ENCODE measurements around the gene KCNH6. TPM values are rescaled to one million over a fixed set of nuclear protein-coding genes. Genes with fewer than 3 reads are reported as not detected.

KCNH6 gene
- total RNA-seq, 3 donors from 2014 or later (not counting 1 experiment from before 2014, with no cell fraction given), result not detected

GRCh38 chr17:63490329-63490728 lies 32.8 kb upstream of the KCNH6 start:
- no peak for DNase-seq
- TF ChIP-seq, protein P1, sequence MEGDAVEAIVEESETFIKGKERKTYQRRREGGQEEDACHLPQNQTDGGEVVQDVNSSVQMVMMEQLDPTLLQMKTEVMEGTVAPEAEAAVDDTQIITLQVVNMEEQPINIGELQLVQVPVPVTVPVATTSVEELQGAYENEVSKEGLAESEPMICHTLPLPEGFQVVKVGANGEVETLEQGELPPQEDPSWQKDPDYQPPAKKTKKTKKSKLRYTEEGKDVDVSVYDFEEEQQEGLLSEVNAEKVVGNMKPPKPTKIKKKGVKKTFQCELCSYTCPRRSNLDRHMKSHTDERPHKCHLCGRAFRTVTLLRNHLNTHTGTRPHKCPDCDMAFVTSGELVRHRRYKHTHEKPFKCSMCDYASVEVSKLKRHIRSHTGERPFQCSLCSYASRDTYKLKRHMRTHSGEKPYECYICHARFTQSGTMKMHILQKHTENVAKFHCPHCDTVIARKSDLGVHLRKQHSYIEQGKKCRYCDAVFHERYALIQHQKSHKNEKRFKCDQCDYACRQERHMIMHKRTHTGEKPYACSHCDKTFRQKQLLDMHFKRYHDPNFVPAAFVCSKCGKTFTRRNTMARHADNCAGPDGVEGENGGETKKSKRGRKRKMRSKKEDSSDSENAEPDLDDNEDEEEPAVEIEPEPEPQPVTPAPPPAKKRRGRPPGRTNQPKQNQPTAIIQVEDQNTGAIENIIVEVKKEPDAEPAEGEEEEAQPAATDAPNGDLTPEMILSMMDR (IDR thresholded peaks at IDR 0.05), result no peak
- Histone ChIP-seq H3K9me3 (ENCODE audit: control insufficient read depth, insufficient read depth, low read length) (no peaks in the 10 kb centered on the region), H3K4me1 (ENCODE audit: control insufficient read depth, insufficient read depth, low read length) (no peaks in the 10 kb centered on the region), H3K36me3 (ENCODE audit: control insufficient read depth, insufficient read depth, low read length) (no peaks in the 10 kb centered on the region), H3K4me3 (ENCODE audit: low read length) (no peak overlapping the region), H3K27ac (ENCODE audit: low read length) (no peak overlapping the region), H3K27me3 (ENCODE audit: control insufficient read depth, insufficient read depth, low read length) (no peaks in the 10 kb centered on the region)
- H3K4me3 Mint-ChIP-seq, result no peak overlapping the region
- no peak for ATAC-seq
- no peaks in the 10 kb centered on the region for H3K27me3 Mint-ChIP-seq (ENCODE audit: low read depth in 2 of 2)
- H3K9me3 Mint-ChIP-seq, result no peaks in the 10 kb centered on the region
- 80% methylated on average over 10 of the region's 10 CpGs for WGBS (ENCODE audit: insufficient coverage)
- no peaks in the 10 kb centered on the region for H3K4me1 Mint-ChIP-seq
- H3K36me3 Mint-ChIP-seq, result no peaks in the 10 kb centered on the region
- no peak overlapping the region for H3K27ac Mint-ChIP-seq
- intact Hi-C loops (cut with micrococcal nuclease), result no loop called here

- WGBS (ENCODE audit: insufficient coverage), result 92% methylated on average over 22 of the region's 22 CpGs
- Mint-ChIP-seq H3K27ac (no peak overlapping the region), H3K4me1 (no peaks in the 10 kb centered on the region), H3K9me3 (no peaks in the 10 kb centered on the region), H3K27me3 (ENCODE audit: low read depth in 2 of 2) (no peaks in the 10 kb centered on the region), H3K36me3 (no peaks in the 10 kb centered on the region), H3K4me3 (no peak overlapping the region)
- intact Hi-C loops (cut with micrococcal nuclease), result no loop called here
- TF ChIP-seq, protein P1 (IDR thresholded peaks at IDR 0.05), result no peak
- H3K9me3 ChIP-seq (ENCODE audit: control insufficient read depth, insufficient read depth, low read length), result no peaks in the 10 kb centered on the region
- no peaks in the 10 kb centered on the region for H3K4me1 ChIP-seq (ENCODE audit: control insufficient read depth, insufficient read depth, low read length)
- no peak overlapping the region for H3K27ac ChIP-seq (ENCODE audit: low read length)
- DNase-seq, result no peak
- H3K36me3 ChIP-seq (ENCODE audit: control insufficient read depth, insufficient read depth, low read length), result no peaks in the 10 kb centered on the region
- H3K27me3 ChIP-seq (ENCODE audit: control insufficient read depth, insufficient read depth, low read length), result no peaks in the 10 kb centered on the region
- no peak for ATAC-seq
- no peak overlapping the region for H3K4me3 ChIP-seq (ENCODE audit: low read length)
Measured at GRCh38 chr17:63490858-63491400, 32.2 kb upstream of the KCNH6 start.

- no peaks in the 10 kb centered on the region for H3K9me3 ChIP-seq (ENCODE audit: control insufficient read depth, insufficient read depth, low read length)
Measured at GRCh38 chr17:63491413-63491812, 31.7 kb upstream of the KCNH6 start.

More at GRCh38 chr17:63491413-63491812, 31.7 kb upstream of the KCNH6 start:
- no peaks in the 10 kb centered on the region for H3K9me3 Mint-ChIP-seq
- no peak overlapping the region for H3K4me3 Mint-ChIP-seq
- Histone ChIP-seq H3K27me3 (ENCODE audit: control insufficient read depth, insufficient read depth, low read length) (no peaks in the 10 kb centered on the region), H3K27ac (ENCODE audit: low read length) (no peak overlapping the region), H3K4me3 (ENCODE audit: low read length) (no peak overlapping the region), H3K36me3 (ENCODE audit: control insufficient read depth, insufficient read depth, low read length) (no peaks in the 10 kb centered on the region), H3K4me1 (ENCODE audit: control insufficient read depth, insufficient read depth, low read length) (no peaks in the 10 kb centered on the region)
- ATAC-seq, result no peak
- TF ChIP-seq, protein P1 (IDR thresholded peaks at IDR 0.05), result no peak
- 88% methylated on average over 8 of the region's 8 CpGs for WGBS (ENCODE audit: insufficient coverage)
- intact Hi-C loops (cut with micrococcal nuclease), result no loop called here
- no peaks in the 10 kb centered on the region for H3K27me3 Mint-ChIP-seq (ENCODE audit: low read depth in 2 of 2)
- no peak overlapping the region for H3K27ac Mint-ChIP-seq
- H3K36me3 Mint-ChIP-seq, result no peaks in the 10 kb centered on the region
- no peaks in the 10 kb centered on the region for H3K4me1 Mint-ChIP-seq
- DNase-seq, result no peak
